HepG2 (cell line): ENCODE results near the gene ZNF605. TPM values are rescaled to one million over a fixed set of nuclear protein-coding genes. Genes with fewer than 3 reads are reported as not detected.
A peak's percentile ranks its signal among the peaks of the same experiment; 100 is the strongest.

ENCODE experiments used
- AHDC1 ChIP-seq: sonication (generic); formaldehyde crosslinking; IDR thresholded peaks from 2 replicates; pipeline ENCODE4 v1.5.1; 2020; ENCODE audit warnings: mild to moderate bottlenecking, missing genetic modification reagents, borderline replicate concordance
- KDM2A ChIP-seq: sonication (generic); formaldehyde crosslinking; IDR thresholded peaks from 2 replicates; pipeline ENCODE4 v1.4.0; 2020; ENCODE audit warnings: low read depth, missing genetic modification reagents, borderline replicate concordance
- PHF5A ChIP-seq: IDR thresholded peaks from one replicate; pipeline ENCODE4 v1.6.1; 2018; ENCODE audit warnings: low read depth, missing genetic modification reagents; ENCODE audit not compliant: unreplicated experiment
- REXO4 ChIP-seq: sonication (generic); formaldehyde crosslinking; IDR thresholded peaks from 2 replicates; pipeline ENCODE4 v1.8.0; 2022; ENCODE audit warnings: missing genetic modification reagents, mild to moderate bottlenecking, borderline replicate concordance
- RNF219 ChIP-seq: sonication (generic); formaldehyde crosslinking; IDR thresholded peaks from 2 replicates; pipeline ENCODE4 v1.5.0; 2020; ENCODE audit warnings: mild to moderate bottlenecking, missing genetic modification reagents
- RXRA ChIP-seq: sonication (generic); formaldehyde crosslinking; IDR thresholded peaks from 2 replicates; pipeline ENCODE4 v1.5.1; 2020; ENCODE audit warnings: missing genetic modification reagents
- SNRNP70 ChIP-seq: fragments of 200-400 bp; formaldehyde crosslinking; IDR thresholded peaks from 2 replicates; pipeline ENCODE4 v1.6.1; 2017; ENCODE audit warnings: mild to moderate bottlenecking, low read depth, low read length, moderate library complexity
- ZNF232 ChIP-seq: sonication (generic); formaldehyde crosslinking; IDR thresholded peaks from 2 replicates; pipeline ENCODE4 v1.4.0; 2020; ENCODE audit warnings: missing genetic modification reagents, borderline replicate concordance
- ZNF792 ChIP-seq: IDR thresholded peaks from 2 replicates; pipeline ENCODE4 v1.6.1; 2016
- polyA plus RNA-seq, 8 experiments: library from polyadenylated mRNA; depleted of rRNA in 3 of 8; stranded (reverse) in 7 of 8; unstranded in 1 of 8; fragments of >200 nt; fragmentation: Illumina TruSeq in 4 of 8; extraction: Trizol in 4 of 8; gene quantifications; 2 replicates each; pipeline versions ENCODE4 v1.2.1 to v1.2.3, GENCODE V29; 2011 to 2016; ENCODE audit warnings: low read depth in 4 of 8, missing spikeins in 1 of 8, mixed read lengths in 1 of 8; ENCODE audit not compliant: insufficient read depth in 1 of 8
- total RNA-seq, 5 experiments: library from RNA; depleted of rRNA; stranded (reverse); fragments of >200 nt; fragmentation: Illumina TruSeq; extraction: Trizol; gene quantifications; 2 replicates each; pipeline ENCODE4 v1.2.3, GENCODE V29; 2016; ENCODE audit warnings: low read depth in 1 of 5
- TF ChIP-seq, protein P1 (sequence below): sonication (generic); formaldehyde crosslinking; IDR thresholded peaks from 2 replicates; pipeline ENCODE4 v1.4.0; 2020; ENCODE audit warnings: missing genetic modification reagents, borderline replicate concordance
- TF ChIP-seq, protein P2 (sequence below): sonication (generic); formaldehyde crosslinking; IDR thresholded peaks from 2 replicates; pipeline ENCODE4 v1.8.1; 2023; ENCODE audit warnings: mild to moderate bottlenecking, inconsistent platforms, moderate library complexity, missing genetic modification reagents, borderline replicate concordance

ZNF605 gene
- total and polyA plus RNA-seq, 2 of the 13 experiments (the other 11 are each of a cell fraction or from before 2014, with no cell fraction given) = 6.7 to 6.8 TPM

- TF ChIP-seq AHDC1 (peak; percentile 36; the same call in 1 of the 2 replicates), RNF219 (CRISPR knock-in tag) (no peak), PHF5A (CRISPR knock-in tag) (no peak), ZNF232 (CRISPR knock-in tag) (no peak), SNRNP70 (no peak), REXO4 (CRISPR knock-in tag) (no peak), RXRA (CRISPR knock-in tag) (no peak), KDM2A (CRISPR knock-in tag) (peak; percentile 25; the same call in 1 of the 2 replicates), ZNF792 (CRISPR knock-in tag) (no peak)
- TF ChIP-seq, protein P1, sequence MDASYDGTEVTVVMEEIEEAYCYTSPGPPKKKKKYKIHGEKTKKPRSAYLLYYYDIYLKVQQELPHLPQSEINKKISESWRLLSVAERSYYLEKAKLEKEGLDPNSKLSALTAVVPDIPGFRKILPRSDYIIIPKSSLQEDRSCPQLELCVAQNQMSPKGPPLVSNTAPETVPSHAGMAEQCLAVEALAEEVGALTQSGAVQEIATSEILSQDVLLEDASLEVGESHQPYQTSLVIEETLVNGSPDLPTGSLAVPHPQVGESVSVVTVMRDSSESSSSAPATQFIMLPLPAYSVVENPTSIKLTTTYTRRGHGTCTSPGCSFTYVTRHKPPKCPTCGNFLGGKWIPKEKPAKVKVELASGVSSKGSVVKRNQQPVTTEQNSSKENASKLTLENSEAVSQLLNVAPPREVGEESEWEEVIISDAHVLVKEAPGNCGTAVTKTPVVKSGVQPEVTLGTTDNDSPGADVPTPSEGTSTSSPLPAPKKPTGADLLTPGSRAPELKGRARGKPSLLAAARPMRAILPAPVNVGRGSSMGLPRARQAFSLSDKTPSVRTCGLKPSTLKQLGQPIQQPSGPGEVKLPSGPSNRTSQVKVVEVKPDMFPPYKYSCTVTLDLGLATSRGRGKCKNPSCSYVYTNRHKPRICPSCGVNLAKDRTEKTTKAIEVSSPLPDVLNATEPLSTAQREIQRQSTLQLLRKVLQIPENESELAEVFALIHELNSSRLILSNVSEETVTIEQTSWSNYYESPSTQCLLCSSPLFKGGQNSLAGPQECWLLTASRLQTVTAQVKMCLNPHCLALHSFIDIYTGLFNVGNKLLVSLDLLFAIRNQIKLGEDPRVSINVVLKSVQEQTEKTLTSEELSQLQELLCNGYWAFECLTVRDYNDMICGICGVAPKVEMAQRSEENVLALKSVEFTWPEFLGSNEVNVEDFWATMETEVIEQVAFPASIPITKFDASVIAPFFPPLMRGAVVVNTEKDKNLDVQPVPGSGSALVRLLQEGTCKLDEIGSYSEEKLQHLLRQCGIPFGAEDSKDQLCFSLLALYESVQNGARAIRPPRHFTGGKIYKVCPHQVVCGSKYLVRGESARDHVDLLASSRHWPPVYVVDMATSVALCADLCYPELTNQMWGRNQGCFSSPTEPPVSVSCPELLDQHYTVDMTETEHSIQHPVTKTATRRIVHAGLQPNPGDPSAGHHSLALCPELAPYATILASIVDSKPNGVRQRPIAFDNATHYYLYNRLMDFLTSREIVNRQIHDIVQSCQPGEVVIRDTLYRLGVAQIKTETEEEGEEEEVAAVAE (CRISPR knock-in tag) = no peak
- TF ChIP-seq, protein P2, sequence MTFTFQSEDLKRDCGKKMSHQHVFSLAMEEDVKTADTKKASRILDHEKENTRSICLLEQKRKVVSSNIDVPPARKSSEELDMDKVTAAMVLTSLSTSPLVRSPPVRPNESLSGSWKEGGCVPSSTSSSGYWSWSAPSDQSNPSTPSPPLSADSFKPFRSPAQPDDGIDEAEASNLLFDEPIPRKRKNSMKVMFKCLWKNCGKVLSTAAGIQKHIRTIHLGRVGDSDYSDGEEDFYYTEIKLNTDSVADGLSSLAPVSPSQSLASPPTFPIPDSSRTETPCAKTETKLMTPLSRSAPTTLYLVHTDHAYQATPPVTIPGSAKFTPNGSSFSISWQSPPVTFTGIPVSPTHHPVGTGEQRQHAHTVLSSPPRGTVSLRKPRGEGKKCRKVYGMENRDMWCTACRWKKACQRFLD (CRISPR knock-in tag) = no peak
Observed at GRCh38 chr12:132955094-132956010, 754 bp downstream of the ZNF605 start (continued).
